CD4-positive, alpha-beta T cell treated with Interleukin-10 for 1 hour (primary cell): Measurements from ENCODE around the gene TIGAR.

Experiments used
- DNase-seq: peaks from one replicate; pipeline ENCODE4 v3.0.0-alpha.2; 2020

Gene TIGAR

GRCh38 chr12:4380332-4380731 is 59.3 kb downstream of the TIGAR start:
- no peak for DNase-seq

- no peak for DNase-seq
Measured at GRCh38 chr12:4383304-4383865, 62.4 kb downstream of the TIGAR start.

- no peak for DNase-seq
Measured at GRCh38 chr12:4386801-4387200, 65.8 kb downstream of the TIGAR start.

GRCh38 chr12:4387607-4388006 is 66.6 kb downstream of the TIGAR start:
- DNase-seq = no peak

GRCh38 chr12:4388032-4388431 is 67.0 kb downstream of the TIGAR start:
- DNase-seq = no peak

GRCh38 chr12:4388662-4389061 is 67.6 kb downstream of the TIGAR start:
- no peak for DNase-seq

GRCh38 chr12:4392223-4392742 is 71.3 kb downstream of the TIGAR start:
- DNase-seq = no peak

- no peak for DNase-seq
Measured at GRCh38 chr12:4393211-4393610, 72.2 kb downstream of the TIGAR start.

- no peak for DNase-seq
Measured at GRCh38 chr12:4395818-4396217, 74.8 kb downstream of the TIGAR start.

GRCh38 chr12:4401117-4401516 is 80.1 kb downstream of the TIGAR start:
- DNase-seq = no peak

GRCh38 chr12:4402996-4403395 is 82.0 kb downstream of the TIGAR start:
- DNase-seq = no peak
